Activated naive CD8-positive, alpha-beta T cell treated with anti-CD3 and anti-CD28 coated beads, Interleukin-2, amount 10 ng/mL, durations not matched to agents 7 days and 5 days (primary cell): Measurements from ENCODE around the gene SDC1. TPM values are rescaled to one million over a fixed set of nuclear protein-coding genes. Genes with fewer than 3 reads are reported as not detected.

ENCODE experiments used
- ATAC-seq: fragments of 150-1000 bp; cut with Tn5 transposase; one replicate; pipeline ENCODE4 v1.10.0; 2021; ENCODE audit warnings: low read depth, moderate library complexity
- POLR2A ChIA-PET: fragments of 350-600 bp; sonication (Branson Sonifier 250); formaldehyde crosslinking; loops from one replicate; lab custom pipeline; 2021; ENCODE audit warnings: antibody characterized with exemption; lab: Charles Lee
- DNase-seq: peaks from one replicate; pipeline ENCODE4 v3.0.0; 2021
- H3K27ac Mint-ChIP-seq: one replicate; pipeline ENCODE4 v1.8.0; 2022; ENCODE audit warnings: mild to moderate bottlenecking, mixed read lengths
- H3K27me3 Mint-ChIP-seq: one replicate; pipeline ENCODE4 v1.8.0; 2022; ENCODE audit warnings: mild to moderate bottlenecking, moderate library complexity, mixed read lengths
- H3K36me3 Mint-ChIP-seq: one replicate; pipeline ENCODE4 v1.8.0; 2021; ENCODE audit warnings: mild to moderate bottlenecking, mixed read lengths
- H3K4me1 Mint-ChIP-seq: one replicate; pipeline ENCODE4 v1.8.0; 2021; ENCODE audit warnings: mixed read lengths
- H3K4me3 Mint-ChIP-seq: one replicate; pipeline ENCODE4 v1.8.0; 2022; ENCODE audit warnings: mild to moderate bottlenecking, moderate library complexity, mixed read lengths
- H3K9me3 Mint-ChIP-seq: one replicate; pipeline ENCODE4 v1.8.0; 2021; ENCODE audit warnings: mixed read lengths
- total RNA-seq, 2 experiments: library from RNA; stranded (reverse); gene quantifications; one replicate each; pipeline ENCODE4 v1.2.3, GENCODE V29; 2021

Gene SDC1
- total RNA-seq, 2 experiments from 2014 or later: 0.22 TPM; not detected in 1

DNA sequence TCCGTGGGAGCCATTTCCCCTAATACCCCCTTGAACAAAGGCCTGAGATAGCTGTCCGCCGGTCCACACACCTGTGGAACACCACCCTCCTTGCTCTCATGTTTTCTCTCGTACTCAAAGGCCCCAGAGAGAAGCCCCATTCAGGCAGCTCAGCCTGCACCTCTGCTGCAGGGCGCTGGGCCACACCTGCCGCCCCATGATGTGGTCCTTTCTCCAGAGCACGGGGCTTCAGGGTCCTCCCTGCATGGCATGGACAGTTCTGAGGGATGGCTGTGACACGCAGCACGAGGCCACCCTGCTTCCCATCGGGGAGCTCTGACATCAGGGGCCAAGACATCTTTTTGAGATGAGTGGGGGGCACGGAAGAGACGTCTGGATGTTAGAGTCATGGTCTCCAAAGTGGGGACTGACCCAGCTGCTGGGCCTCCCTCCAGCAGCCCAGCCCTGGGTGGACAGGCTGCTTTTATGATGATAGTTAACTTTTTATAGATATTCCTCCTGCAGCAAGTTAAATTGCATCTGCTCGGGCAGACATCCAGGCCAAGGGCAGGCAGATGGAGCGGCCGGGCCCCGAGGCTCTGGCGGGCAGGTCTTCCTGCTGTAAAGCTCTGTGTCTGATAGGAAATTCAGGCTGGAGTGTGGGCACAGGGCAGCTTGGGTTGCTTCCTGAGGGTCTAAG is 56.7 kb downstream of the SDC1 start:
- Mint-ChIP-seq H3K4me3 (no peak overlapping the region), H3K9me3 (no peaks in the 10 kb centered on the region), H3K4me1 (no peaks in the 10 kb centered on the region), H3K36me3 (no peaks in the 10 kb centered on the region), H3K27ac (no peak overlapping the region), H3K27me3 (peaks cover 5% of the 10 kb centered on the region)
- no peak for ATAC-seq
- DNase-seq: no peak
- POLR2A ChIA-PET: no interaction called here

DNA sequence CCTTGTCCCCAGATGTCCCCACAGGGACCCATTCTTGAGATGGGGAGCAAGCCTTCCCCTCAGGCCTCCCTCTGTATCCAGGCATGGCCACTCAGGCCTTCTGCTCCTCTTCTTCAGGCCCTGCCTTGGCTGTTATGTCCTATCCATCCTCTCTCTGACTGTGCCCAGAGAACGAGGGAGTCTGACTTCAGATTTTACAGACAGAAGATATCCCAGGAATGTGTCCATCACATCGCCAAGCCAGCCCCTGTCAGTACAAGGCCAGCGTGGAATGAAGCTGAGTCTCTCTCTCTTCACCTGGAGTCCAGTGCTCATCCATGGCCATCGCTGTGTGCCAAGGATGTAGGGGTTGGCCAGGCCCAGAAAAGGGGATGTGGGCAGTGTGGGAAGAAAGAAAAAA is 57.6 kb downstream of the SDC1 start:
- no peaks in the 10 kb centered on the region for H3K36me3 Mint-ChIP-seq
- no peak overlapping the region for H3K27ac Mint-ChIP-seq
- H3K4me3 Mint-ChIP-seq: no peak overlapping the region
- POLR2A ChIA-PET: no interaction called here
- DNase-seq: no peak
- H3K4me1 Mint-ChIP-seq: no peaks in the 10 kb centered on the region
- no peak for ATAC-seq
- peaks cover 8% of the 10 kb centered on the region for H3K27me3 Mint-ChIP-seq
- H3K9me3 Mint-ChIP-seq: no peaks in the 10 kb centered on the region

GRCh38 chr2:20165677-20166509 is 59.0 kb downstream of the SDC1 start:
- no peaks in the 10 kb centered on the region for H3K9me3 Mint-ChIP-seq
- H3K4me1 Mint-ChIP-seq: no peaks in the 10 kb centered on the region
- no peak overlapping the region for H3K4me3 Mint-ChIP-seq
- peak; percentile 58 for ATAC-seq
- POLR2A ChIA-PET: no interaction called here
- H3K27me3 Mint-ChIP-seq: peaks cover 15% of the 10 kb centered on the region
- H3K27ac Mint-ChIP-seq: no peak overlapping the region
- no peaks in the 10 kb centered on the region for H3K36me3 Mint-ChIP-seq
- DNase-seq: peak; percentile 51

DNA sequence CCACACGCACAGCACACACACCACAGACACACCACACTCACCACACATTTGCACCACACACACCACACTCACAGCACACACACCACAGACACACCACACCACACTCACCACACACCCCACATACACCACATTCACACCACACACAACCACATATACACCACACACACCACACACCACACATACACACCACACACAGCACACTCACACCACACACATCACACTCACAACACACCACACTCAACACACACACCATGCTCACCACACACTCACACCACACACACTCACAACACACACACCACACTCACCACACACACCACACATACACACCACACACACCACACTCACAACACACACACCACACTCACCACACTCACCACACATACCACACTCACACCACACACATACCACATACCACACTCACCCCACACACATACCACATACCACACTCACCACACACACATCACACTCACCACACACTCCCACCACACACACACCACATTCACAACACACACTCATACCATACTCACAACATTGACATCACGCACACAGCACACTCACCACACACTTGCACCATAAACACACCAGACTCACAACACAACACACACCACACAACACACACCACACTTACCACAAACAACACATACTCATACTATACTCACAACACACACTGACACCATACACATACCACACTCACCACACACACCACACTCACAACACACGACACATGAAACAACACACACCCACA is 60.0 kb downstream of the SDC1 start:
- no peak for ATAC-seq
- Mint-ChIP-seq H3K4me3 (no peak overlapping the region), H3K27me3 (peaks cover 22% of the 10 kb centered on the region), H3K4me1 (no peaks in the 10 kb centered on the region), H3K9me3 (no peaks in the 10 kb centered on the region), H3K36me3 (no peaks in the 10 kb centered on the region), H3K27ac (no peak overlapping the region)
- DNase-seq: no peak
- POLR2A ChIA-PET: no interaction called here

GRCh38 chr2:20164061-20164733 is 60.7 kb downstream of the SDC1 start:
- Mint-ChIP-seq H3K9me3 (no peaks in the 10 kb centered on the region), H3K27me3 (peaks cover 27% of the 10 kb centered on the region), H3K27ac (no peak overlapping the region), H3K4me3 (no peak overlapping the region), H3K36me3 (no peaks in the 10 kb centered on the region), H3K4me1 (no peaks in the 10 kb centered on the region)
- ATAC-seq (peak; percentile 26), DNase-seq (no peak)
- POLR2A ChIA-PET: no interaction called here

GRCh38 chr2:20159411-20160070 is 65.4 kb downstream of the SDC1 start:
- DNase-seq (no peak), ATAC-seq (no peak)
- no peak overlapping the region for H3K4me3 Mint-ChIP-seq
- no peaks in the 10 kb centered on the region for H3K9me3 Mint-ChIP-seq
- peaks cover 31% of the 10 kb centered on the region for H3K27me3 Mint-ChIP-seq
- H3K4me1 Mint-ChIP-seq: no peaks in the 10 kb centered on the region
- no peak overlapping the region for H3K27ac Mint-ChIP-seq
- H3K36me3 Mint-ChIP-seq: no peaks in the 10 kb centered on the region
- POLR2A ChIA-PET: no interaction called here

DNA sequence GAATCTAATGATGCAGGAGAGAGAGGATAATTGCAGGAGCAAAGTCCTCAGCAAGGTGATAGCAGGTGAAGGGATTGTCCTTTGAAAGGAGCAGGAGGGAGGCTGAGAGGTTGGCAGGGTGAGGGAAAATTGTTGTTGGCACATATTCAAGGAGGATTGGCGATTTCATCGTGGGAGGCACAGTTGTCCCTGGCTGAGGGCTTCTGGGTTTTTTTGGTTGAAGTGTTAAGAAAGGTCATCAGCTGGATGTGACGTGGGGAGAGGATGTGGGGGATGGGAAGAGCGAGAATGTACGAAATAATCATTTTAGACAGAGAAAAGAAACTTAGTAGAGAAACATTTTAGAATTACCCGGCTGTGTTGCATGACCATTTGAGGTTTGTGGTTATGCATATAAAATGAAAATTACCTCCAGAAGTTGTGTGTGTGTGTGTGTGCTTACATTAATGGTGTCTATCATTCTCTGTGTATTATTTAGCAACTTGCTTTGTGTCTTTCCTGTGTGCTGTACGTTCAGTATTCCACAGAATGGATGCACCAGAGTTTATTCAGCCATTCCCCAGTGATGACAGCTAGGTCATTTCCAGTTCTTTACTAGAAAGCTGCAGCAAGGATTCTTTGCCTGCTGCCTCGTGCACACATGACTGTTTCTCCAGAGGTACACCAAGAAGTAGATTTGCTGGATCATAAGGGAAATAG is 67.6 kb downstream of the SDC1 start:
- H3K4me1 Mint-ChIP-seq: no peaks in the 10 kb centered on the region
- ATAC-seq (no peak), DNase-seq (no peak)
- H3K36me3 Mint-ChIP-seq: no peaks in the 10 kb centered on the region
- H3K27ac Mint-ChIP-seq: no peak overlapping the region
- POLR2A ChIA-PET: no interaction called here
- H3K9me3 Mint-ChIP-seq: no peaks in the 10 kb centered on the region
- peaks cover 34% of the 10 kb centered on the region for H3K27me3 Mint-ChIP-seq
- H3K4me3 Mint-ChIP-seq: no peak overlapping the region

DNA sequence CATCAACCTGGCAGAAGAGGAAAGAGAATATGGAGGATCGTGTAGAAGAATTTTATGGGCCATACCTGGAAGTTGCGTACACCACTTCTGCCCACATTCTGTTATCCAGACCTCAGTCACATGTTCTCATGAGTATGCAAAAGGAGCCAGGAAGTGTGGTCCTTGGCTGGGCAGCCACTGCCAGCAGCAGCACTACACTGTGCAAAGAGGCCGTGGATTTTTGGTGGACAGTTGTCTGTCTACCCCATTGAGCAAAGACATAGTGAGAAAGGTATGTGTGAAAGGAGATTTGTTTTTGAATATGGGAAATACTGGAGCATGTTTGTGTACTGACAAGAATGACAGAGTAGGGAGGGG is 68.1 kb downstream of the SDC1 start:
- Mint-ChIP-seq H3K27ac (no peak overlapping the region), H3K4me1 (no peaks in the 10 kb centered on the region), H3K4me3 (no peak overlapping the region), H3K9me3 (no peaks in the 10 kb centered on the region), H3K27me3 (peaks cover 30% of the 10 kb centered on the region), H3K36me3 (no peaks in the 10 kb centered on the region)
- no peak for DNase-seq
- no peak for ATAC-seq
- POLR2A ChIA-PET: no interaction called here

DNA sequence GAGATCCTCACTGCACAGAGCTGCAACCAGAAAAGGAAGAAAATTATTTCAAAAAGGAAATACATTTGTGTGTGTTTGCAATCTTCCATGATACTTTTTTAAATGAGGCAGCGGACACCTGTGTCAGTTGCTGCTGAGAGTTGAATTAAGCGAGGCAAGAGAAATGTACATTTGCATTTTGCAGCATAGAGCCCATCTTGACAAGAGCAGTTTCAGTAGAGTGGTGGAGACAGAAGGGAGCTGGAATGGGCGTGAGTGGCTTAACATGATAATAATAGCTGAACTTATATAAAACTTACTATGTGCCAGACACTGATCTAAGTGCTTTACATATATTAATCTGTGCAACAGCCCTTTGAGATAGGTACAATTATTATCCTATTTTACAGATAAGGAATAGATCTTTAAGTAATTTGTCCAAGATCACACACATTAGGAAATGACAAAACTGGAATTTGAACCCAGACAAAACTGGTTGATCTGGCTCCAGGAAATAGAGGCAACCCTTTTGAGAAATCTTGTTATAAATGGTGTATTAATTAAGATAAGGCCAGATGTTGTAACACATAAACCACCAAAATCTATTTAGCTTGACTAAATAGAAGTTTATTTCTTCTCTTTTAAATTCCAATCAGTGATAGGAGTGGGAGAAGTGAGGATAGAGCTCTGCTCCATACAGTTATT is 68.7 kb downstream of the SDC1 start:
- Mint-ChIP-seq H3K36me3 (no peaks in the 10 kb centered on the region), H3K27ac (no peak overlapping the region), H3K4me3 (no peak overlapping the region), H3K4me1 (no peaks in the 10 kb centered on the region), H3K9me3 (no peaks in the 10 kb centered on the region), H3K27me3 (peaks cover 31% of the 10 kb centered on the region)
- POLR2A ChIA-PET: no interaction called here
- DNase-seq (no peak), ATAC-seq (no peak)

GRCh38 chr2:20153131-20153851 is 71.6 kb downstream of the SDC1 start:
- H3K36me3 Mint-ChIP-seq: no peaks in the 10 kb centered on the region
- no peak overlapping the region for H3K27ac Mint-ChIP-seq
- POLR2A ChIA-PET: no interaction called here
- H3K4me3 Mint-ChIP-seq: no peak overlapping the region
- DNase-seq (no peak), ATAC-seq (no peak)
- no peaks in the 10 kb centered on the region for H3K9me3 Mint-ChIP-seq
- peaks cover 29% of the 10 kb centered on the region for H3K27me3 Mint-ChIP-seq
- no peaks in the 10 kb centered on the region for H3K4me1 Mint-ChIP-seq

- H3K36me3 Mint-ChIP-seq: no peaks in the 10 kb centered on the region
- ATAC-seq: no peak
- POLR2A ChIA-PET: no interaction called here
- no peaks in the 10 kb centered on the region for H3K9me3 Mint-ChIP-seq
- no peak overlapping the region for H3K27ac Mint-ChIP-seq
- H3K4me3 Mint-ChIP-seq: no peak overlapping the region
- DNase-seq: no peak
- peaks cover 32% of the 10 kb centered on the region for H3K27me3 Mint-ChIP-seq
- H3K4me1 Mint-ChIP-seq: no peaks in the 10 kb centered on the region
Measured at GRCh38 chr2:20150806-20151571, 73.9 kb downstream of the SDC1 start.
